HG02678 (cell line): ENCODE results near the gene MICAL2.

Experiments
- ATAC-seq: cut with Tn5 transposase; IDR thresholded peaks from one replicate; pipeline ENCODE4 v1.9.1; 2021; ENCODE audit warnings: mild to moderate bottlenecking, moderate library complexity; ENCODE audit not compliant: unreplicated experiment

MICAL2 gene

DNA sequence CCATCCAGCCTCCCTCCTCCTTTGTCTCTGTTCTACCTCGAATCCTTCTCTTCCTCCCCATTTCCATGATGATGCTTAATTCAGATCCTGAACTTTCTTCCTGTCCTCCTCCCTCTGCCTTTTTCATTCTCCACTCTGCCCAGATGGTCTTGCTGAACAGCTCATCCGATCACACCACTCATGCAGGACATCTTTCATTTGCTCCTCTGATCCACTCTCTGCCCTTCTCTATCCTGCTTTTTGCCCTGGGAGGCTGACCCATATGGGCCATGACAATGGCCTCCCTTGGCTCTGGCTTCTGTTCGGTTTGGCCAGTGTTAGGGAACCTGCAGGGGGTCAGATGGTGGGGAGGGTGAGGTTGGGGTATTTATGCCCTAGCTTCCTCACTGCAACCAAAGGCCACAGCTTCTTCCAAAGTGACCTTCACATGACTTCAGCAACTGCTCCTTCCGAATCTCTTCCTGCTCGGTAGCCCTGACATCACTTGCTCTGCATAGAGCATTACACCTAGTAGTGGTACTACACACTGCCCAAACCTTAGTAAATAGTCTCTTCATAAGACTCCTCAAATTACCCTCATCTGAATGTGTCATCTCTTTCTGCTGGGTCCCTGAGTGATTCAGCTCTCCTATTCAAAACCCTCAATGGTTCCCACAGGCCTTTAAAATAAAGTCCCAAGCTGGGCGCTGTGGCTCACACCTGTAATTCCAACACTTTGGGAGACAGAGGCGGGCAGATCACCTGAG lies 32.7 kb upstream of the MICAL2 start:
- ATAC-seq = no peak

DNA sequence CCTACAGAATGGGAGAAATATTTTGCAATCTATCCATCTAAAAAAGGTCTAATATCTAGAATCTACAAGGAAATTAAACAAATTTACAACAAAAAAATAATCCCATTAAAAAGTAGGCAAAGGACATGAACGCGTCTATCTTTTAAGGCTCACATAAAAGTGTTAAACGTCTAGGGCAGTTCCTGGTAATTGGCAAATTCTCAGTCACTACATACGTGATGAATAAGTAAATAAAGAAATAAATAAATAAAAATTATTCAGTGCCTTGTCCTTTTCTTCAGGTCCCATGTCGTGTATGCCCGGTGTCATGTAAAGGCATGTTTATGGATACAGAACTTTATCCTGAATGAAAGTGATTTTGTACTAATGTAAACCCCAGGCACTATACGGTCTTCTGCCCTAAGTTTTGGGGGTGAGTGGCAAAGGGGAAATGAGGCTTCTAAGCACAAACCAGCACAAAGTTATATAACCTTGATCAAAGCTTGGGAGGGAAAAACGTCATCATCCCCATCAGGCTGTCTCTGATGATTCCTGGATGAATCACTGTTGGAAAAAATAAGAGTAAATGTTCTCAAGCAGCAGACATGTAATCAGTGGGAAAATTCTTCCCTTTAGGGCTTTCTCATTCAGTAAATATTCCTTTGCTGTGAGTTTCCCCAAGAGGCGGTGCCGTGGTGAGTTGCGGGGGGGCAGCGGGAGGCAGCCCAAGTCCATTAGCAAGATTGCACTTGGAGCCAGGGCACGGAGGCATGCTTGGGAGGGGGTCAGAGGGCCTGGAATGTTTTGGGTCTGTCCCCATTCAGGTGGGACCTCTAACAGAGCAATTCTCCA lies 30.4 kb upstream of the MICAL2 start:
- ATAC-seq = no peak

DNA sequence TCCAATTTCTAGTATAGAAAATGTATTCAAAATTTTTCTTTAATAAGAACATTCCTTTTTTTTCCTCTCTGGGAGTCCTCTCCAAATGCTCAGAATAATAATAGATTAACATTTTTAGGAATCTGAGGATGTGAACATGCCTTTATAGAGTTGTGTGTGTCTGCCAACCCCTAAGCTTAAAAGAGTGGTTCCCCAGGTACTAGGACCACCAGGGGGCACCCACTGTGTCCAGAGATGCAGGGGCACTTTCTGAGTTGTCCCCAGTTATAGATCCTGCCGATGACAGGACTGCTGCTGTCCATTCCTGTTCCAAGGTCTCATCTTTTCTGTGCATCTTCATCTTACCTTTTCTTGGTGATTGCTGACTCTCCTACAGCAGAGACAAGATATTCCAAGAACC lies 27.0 kb upstream of the MICAL2 start:
- ATAC-seq = no peak

DNA sequence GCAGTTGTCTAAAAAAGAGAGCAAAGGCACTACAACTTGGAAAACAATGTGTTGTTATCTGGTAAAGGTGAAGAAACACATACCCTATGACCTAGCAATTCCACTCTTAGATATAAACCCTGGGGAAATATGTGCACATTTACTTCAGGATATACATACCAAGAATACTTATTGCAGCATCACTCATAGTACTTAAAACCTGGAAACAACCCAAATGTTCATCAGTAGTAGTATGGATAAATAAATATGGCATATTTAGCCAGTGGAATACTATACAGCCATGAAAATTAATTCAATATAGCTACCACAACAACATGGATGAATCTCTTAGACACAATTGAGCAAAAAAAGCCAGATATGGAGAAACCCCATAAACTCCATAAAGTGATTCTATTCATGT lies 26.1 kb upstream of the MICAL2 start:
- no peak for ATAC-seq

DNA sequence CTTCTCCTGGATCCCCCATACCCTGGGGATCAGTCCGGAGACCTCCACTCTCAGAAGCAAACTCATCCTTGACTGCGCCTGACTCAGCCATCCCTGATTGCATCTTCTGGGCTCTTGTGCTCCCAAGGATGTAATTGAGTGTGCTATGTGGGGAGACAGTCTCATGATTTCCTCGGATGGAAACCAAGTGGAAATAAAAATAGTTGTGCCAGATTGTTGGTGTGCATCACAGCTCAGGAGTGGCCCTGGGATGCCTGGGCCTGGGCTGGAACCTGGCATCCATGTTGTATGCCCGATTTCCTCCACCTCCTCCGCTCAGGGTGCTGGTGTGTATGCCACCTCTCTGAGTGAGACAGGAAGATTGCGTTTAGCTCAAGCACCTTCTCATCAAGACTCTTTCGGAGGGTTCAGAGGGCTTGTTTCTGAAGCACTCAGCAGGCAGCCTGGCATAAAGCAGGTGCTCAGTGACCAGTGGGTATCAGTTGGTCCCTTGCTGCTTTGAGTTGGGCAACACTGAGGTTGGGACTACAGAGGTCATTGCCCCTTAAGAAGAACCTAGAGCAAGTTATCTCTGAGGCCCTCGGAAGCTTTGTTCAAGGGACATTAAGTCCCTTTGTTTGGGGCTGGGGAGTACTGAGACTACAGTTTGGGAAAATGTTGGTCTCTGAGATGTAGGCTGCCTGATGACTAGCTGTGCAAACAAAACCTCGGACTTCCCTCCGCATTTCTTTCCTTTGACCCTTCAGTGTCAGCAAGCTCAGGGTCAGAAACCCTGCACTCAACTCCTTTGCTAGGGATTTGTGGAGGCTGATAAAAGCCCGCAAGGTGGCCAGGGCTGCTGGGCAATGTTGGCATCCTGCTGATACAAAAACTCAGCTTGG lies 24.8 kb upstream of the MICAL2 start:
- no peak for ATAC-seq

DNA sequence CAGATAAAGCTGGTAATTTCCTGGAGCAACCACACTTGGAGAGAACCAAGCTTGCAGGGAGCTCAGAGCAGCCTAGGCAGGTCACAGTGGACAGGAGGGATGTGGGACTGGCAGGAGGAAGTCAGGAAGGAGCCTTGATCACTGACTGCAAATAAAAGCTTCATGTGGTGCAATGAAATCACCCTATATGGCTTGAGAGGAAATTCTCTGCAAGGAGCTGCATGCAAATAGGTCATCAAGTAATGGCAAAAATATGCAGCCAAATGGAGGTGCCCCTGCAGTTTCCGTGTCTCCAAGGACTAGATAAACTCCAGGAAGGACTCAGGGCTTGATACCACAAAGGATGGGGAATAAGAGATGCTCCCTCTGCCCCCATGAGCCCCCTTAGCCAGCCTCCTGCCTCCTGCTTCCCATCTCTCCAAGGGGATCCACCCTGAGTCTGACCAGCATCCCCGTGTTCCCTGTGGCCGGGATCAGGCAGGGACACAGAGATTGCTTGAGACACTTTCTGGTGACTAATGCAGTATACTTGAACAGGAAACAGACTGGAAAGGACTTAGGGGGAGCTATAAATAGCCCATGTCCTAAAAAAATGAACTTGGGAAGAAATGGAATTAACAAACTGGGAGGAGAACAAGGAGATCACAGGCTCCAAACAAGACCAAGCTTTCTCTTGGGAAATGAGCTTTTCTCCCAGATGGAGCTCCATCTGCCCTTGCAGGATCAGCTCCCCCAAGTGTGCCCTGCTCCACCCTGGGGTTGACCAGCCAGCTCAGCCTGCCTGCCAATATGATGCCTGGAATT lies 23.9 kb upstream of the MICAL2 start:
- no peak for ATAC-seq

DNA sequence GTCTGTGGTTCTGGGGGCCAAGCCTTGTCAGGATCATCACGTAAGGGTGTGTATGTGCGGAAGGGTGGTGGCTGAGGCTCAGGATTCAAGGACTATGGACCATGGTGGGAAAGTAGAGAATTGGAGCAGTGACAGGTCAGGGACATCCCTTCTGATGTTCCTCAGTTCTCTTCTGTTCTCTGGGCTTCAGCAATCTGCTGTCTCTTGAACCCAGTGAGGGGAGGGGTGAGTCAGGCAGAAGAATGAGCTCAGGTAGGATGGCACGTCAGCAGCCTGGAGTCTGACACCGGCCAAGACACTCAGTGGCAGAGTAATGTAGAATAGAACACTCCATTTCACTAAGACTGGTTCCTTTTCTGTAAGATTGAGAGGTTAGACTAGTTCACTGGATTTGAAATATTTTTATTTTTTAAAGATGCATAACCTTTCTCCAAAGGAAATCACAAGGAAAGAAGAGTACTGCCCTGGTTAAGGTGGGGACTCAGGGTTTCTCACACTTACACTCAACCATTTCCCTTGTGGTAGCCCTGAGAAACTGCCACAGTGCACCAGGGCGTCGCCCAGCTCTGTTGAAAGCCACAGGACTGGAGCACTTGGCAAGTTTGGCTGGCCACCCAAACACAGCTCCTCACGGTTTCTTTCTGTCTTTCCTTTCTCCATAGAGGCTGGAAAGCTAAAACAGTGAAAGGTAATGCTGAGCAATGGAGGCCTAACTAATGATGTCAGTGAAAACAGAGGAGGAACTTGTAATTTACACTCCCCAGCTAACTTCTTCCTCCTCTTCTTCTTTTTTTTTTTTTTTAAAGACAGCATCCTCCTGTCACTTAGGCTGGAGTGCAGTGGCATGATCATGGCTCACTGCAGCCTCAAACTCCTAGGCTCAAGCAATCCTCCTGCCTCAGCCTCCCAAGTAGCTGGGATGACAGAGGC lies 23.1 kb upstream of the MICAL2 start:
- ATAC-seq = peak; percentile 47

DNA sequence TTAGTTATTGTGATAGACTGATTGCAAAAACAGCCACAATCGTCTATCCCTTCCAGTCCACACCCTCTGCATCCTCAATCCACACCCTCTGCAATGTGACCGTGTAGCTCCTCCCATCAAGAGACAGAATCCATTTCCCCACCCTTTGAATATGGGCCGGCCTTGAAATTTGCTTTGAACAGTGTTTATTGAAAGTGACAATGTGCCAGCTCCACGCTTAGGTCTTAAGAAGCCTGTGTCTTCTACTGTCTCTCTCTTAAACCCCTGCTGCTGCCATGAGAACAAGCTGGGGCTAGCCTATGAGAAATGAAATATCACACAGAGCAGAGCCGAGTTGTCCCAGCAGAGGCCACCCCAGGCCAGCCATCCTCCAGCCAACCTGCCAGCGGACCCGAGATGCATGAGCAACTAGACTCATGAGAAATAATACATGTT lies 22.3 kb upstream of the MICAL2 start:
- ATAC-seq = no peak

DNA sequence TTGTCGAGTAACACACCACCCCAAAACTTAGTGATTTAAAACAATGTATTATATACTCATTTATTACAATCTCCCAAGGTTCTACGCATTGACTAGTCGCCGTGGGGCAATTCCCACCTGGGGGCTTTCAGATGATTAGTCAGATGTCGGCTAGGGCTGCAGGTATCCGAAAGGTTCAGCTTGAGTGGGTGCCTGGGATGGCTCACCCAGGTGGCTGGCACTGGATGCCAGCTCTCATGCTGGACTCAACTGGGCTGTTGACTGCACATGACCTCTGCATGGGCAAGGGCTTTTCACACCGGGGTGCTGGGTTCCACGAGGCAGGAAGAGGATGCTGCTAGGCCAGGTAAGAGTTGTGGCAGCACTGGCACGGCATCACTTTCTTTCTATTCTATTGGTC lies 21.9 kb upstream of the MICAL2 start:
- ATAC-seq = no peak

DNA sequence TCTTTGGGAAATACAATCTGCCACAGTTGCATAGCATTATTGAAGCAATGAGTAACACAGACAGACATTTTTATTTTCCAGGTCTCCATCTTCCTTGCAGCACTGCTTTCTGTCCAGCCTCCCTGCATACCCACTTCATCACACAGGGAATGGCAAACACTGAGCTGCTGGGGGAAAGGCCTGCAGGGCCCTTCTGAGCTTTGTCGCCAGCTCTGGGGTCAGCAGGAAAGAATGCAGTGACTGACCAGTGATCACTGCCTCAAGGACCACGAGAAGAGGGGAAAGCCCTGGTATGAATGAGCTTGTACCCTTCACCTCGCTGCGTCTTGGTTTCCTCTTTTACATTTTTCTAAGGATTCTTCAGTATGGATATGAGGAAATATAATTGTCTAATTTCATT lies 21.3 kb upstream of the MICAL2 start:
- ATAC-seq = no peak

DNA sequence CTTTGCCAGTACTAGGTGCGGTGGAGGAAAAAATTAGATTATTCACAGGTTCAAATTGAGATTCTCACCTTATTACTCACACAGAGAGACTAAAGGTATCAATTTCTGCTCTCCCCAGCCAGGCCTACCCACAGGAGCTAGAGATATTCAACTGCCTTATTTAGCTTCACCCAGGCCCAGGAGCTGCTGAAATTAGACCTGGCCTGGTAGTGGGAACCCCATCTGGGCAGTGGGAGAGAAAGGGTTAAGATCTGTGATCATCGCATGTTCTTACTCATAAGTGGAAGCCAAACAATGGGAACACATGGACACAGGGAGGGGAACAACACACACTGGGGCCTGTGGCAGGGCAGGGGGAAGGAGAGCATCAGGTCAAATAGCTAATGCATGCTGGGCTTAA lies 20.9 kb upstream of the MICAL2 start:
- ATAC-seq = no peak

DNA sequence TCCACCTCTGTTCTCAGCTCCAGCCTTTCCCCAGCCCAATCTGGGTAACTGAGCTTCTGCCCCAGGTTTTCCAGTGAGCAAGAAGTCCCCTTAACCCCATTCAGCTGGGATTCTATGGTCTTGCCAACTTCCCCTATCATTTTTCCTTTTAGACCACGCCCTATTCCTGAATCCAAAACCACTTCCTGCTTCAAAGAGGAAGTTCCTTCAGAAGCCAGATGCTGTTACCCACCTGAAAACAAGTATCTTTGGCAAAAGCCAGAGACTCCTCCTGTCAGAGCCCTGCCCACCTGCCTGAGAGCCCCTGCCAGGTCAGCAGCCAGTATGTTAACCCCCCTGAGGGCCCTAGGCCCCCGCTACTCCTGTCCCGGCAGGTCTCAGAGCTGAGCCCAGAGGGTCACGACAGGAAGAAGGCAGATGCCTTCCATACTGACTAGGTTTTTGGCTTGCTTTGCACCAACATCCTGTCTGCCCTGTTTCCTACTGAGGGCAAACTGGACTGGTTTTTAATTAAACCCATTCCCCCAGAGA lies 20.3 kb upstream of the MICAL2 start:
- no peak for ATAC-seq

DNA sequence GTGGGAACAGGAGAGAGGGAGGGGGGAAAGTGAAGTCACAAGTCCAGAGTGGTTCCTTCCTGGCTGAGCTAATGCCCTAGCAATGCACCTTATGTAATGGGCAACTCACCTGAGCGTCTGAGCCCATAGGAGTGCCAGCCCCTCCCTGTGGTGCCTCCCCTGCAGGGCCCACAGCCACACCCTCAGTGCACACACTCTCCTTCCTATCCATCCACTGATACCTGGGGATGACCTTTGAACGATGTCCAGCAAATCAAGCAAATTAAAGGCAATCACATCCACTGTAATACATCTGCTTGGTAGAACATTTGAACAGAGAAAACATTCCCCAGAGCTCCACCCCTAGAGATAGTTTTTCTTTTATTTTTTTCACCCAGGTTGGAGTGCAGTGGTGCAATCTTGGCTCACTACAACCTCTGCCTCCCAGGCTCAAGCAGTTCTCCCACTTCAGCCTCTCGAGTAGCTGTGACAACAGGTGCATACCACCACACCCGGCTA lies 19.6 kb upstream of the MICAL2 start:
- ATAC-seq = no peak

DNA sequence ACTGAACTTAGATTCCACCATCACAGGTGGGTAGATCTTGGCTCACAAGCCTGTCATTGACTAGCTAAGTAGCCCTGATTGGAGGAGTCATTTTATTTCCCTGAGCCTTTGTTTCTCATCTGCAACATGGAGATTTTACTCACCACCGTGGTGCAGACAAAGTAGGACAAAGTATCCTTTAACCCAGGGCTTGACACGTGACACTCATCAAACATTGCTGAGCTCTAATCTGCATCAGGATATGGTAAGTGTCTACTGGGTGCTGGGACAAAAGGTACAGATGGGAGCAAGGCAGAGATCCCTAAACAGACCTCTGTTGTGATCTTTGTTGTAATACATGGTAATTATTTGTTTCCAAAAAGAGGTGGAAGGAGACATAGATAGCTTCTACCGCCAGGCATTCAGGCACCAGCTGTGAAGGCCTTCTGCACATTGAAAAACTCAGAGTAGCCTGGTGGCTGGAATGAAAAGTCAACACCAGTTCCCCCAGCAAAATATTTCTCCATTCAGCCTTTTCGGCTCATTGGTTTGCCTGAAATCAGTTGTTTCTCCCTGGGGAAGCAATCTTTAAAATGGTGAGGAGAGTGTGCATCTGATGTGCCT lies 18.3 kb upstream of the MICAL2 start:
- ATAC-seq = no peak

DNA sequence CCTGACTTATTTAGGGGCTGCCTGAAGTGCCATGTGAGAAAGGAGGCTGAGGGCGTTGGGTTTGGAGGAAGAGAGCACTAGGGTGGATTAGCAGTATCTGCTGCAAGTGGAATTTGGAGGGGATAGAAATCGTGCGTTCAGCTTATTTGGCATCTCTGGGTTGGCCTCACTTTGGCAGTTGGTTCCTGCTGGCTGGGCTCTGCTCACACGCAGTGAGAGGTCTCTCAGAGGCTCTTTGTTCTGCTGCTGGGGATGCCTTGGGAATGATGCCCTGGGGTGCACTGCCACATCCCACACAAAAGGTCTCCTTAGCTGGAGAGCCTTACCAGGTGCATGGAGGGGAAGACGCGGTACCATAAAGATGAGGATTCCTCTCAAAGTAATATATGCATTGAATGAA lies 17.7 kb upstream of the MICAL2 start:
- ATAC-seq = no peak

DNA sequence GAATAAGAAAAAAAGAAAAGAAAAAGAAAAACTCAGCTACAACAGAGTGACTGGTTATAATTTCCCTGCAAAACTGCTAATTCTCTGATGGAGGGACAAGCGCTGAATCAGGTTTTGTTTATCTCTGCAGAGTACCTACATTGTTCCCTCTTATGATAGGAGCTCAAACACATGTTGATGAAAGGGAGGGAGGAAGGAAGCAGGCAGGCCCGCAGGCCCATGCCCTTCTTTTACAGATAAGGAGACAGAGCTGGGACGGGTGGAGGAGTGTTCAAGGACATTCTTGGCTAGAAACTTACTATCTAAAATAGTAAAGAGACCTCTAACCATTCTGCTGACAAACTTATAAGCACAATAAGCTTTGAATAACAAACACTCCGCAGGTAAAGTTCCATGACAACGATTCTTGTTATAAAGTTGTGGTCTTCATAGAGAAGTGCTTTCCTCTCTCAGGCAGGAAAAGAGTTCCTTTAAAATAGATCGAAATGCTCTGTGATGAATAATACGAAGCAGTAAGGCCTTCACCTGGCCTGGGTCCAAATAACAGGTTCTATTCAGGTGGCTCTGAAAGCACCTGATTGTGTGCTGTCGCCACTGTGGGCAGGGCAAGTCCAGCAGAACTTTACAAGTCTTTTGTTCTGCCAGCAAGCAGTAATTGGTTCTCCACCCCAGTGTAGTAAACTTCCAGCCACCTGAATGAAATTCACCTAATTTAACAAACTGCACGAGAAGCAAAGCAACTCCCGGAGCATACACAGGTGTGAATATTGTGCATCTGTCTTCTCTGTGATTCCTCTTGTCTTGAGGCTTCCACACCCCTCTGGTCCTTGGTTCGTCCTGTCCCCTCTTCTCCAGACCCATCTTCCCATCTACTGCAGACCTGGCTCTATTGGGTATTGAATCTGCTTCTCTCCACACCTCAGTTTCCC lies 15.3 kb upstream of the MICAL2 start:
- no peak for ATAC-seq

DNA sequence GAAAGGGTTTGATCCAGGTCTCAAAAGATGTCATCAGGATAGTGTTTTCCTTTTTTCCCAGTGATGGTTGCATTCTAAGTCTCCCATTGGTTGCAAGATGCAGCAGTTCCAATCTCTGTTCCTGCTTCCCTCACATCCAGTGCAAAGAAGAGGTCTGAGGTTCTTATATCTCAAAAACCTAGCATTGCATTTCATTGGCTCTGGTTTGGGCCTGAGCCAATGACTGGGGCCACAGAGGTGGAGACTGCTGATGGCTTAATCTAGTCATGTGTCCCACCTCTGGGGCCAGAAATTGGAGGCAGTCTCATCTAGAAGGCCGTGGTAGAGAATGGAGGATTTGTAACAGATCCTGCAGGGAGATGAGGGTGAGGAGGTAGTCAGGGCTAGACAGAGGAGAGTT lies 13.2 kb upstream of the MICAL2 start:
- ATAC-seq = no peak

DNA sequence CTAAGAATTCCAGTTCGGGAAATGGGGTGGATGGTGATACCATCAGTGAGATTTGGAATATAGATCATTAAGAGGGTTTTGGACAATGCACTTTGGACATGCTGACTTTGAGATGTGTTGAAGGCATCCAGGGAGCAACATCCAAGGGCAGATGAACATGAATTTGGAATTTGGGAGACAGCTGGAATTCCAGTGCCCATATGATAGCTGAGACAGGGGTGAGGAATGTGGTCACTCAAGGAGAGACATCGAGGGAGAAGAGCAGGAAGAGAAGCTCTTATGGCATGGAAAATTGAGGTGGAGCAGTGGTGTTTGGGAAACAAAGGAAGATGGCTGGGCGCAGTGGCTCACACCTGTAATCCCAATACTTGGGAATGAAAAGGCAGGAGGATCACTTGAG lies 11.8 kb upstream of the MICAL2 start:
- no peak for ATAC-seq
